GM23338 (cell line): ENCODE measurements around the gene SNCB. TPM values are rescaled to one million over a fixed set of nuclear protein-coding genes. Genes with fewer than 3 reads are reported as not detected.

Source experiments
- ATAC-seq: fragments of 200-7000 bp; cut with Tn5 transposase; 3 replicates; pipeline ENCODE4 v1.9.1; 2020
- DNase-seq: peaks from one replicate; pipeline ENCODE4 v3.0.0-alpha.2; 2015; ENCODE audit warnings: low spot score
- H2AFZ ChIP-seq: fragments of 200-600 bp; sonication (generic); 2 replicates; pipeline ENCODE4 v1.8.0; 2016; ENCODE audit warnings: antibody characterized with exemption, mild to moderate bottlenecking, moderate library complexity
- H3F3A ChIP-seq: fragments of 200-600 bp; sonication (generic); replicated peaks from 2 replicates; pipeline ENCODE4 v1.8.0; 2017; ENCODE audit warnings: antibody characterized with exemption, mixed run types, low read depth
- H3K27ac ChIP-seq: fragments of 200-600 bp; sonication (generic); 2 replicates; pipeline ENCODE4 v1.6.1; 2016; ENCODE audit warnings: low read depth
- H3K27me3 ChIP-seq: fragments of 200-600 bp; sonication (generic); 2 replicates; pipeline ENCODE4 v1.8.0; 2016; ENCODE audit warnings: mild to moderate bottlenecking, mixed run types, moderate library complexity; ENCODE audit not compliant: insufficient read depth
- H3K36me3 ChIP-seq: fragments of 200-600 bp; sonication (generic); 2 replicates; pipeline ENCODE4 v1.8.0; 2016; ENCODE audit warnings: mild to moderate bottlenecking; ENCODE audit not compliant: insufficient read depth
- H3K4me1 ChIP-seq: fragments of 200-600 bp; sonication (generic); 2 replicates; pipeline ENCODE4 v1.8.0; 2016; ENCODE audit warnings: mild to moderate bottlenecking, moderate library complexity; ENCODE audit not compliant: insufficient read depth
- H3K4me2 ChIP-seq: fragments of 200-600 bp; sonication (generic); 2 replicates; pipeline ENCODE4 v1.7.1; 2017; ENCODE audit warnings: mixed run types
- H3K4me3 ChIP-seq: fragments of 200-600 bp; sonication (generic); 2 replicates; pipeline ENCODE4 v1.6.1; 2016; ENCODE audit warnings: mixed run types
- H3K79me2 ChIP-seq: fragments of 200-600 bp; sonication (generic); replicated peaks from 2 replicates; pipeline ENCODE4 v1.8.0; 2017; ENCODE audit warnings: mild to moderate bottlenecking; ENCODE audit not compliant: insufficient read depth
- H3K9me2 ChIP-seq: fragments of 200-600 bp; sonication (generic); 2 replicates; pipeline ENCODE4 v1.8.0; 2017; ENCODE audit not compliant: insufficient read depth
- H4K20me1 ChIP-seq: fragments of 200-600 bp; sonication (generic); replicated peaks from 2 replicates; pipeline ENCODE4 v1.8.0; 2017; ENCODE audit warnings: mild to moderate bottlenecking; ENCODE audit not compliant: insufficient read depth
- H3K27ac Mint-ChIP-seq: 2 replicates; pipeline ENCODE4 v1.8.0; 2020; ENCODE audit warnings: inconsistent platforms, mild to moderate bottlenecking, moderate library complexity, mixed read lengths
- H3K27me3 Mint-ChIP-seq: 3 replicates; pipeline ENCODE4 v1.8.0; 2022; ENCODE audit warnings: low read depth, mild to moderate bottlenecking, moderate library complexity, mixed read lengths, inconsistent platforms; ENCODE audit not compliant: insufficient read depth, poor library complexity
- H3K36me3 Mint-ChIP-seq: 3 replicates; pipeline ENCODE4 v1.8.0; 2021; ENCODE audit warnings: low read depth, mild to moderate bottlenecking, inconsistent platforms, moderate library complexity, mixed read lengths
- H3K4me1 Mint-ChIP-seq: 3 replicates; pipeline ENCODE4 v1.8.0; 2020; ENCODE audit warnings: mild to moderate bottlenecking, inconsistent platforms, mixed read lengths
- H3K4me3 Mint-ChIP-seq: 3 replicates; pipeline ENCODE4 v1.8.0; 2021; ENCODE audit warnings: moderate library complexity, mild to moderate bottlenecking, inconsistent platforms, mixed read lengths
- H3K9me3 Mint-ChIP-seq: 3 replicates; pipeline ENCODE4 v1.8.0; 2020; ENCODE audit warnings: moderate library complexity, mild to moderate bottlenecking, inconsistent platforms, mixed read lengths
- EZH2 ChIP-seq: fragments of 200-600 bp; sonication (generic); IDR thresholded peaks from one replicate; pipeline ENCODE4 v1.8.0; 2017; ENCODE audit warnings: antibody characterized with exemption, mild to moderate bottlenecking, low read depth; ENCODE audit not compliant: unreplicated experiment
- JUNB ChIP-seq: IDR thresholded peaks from one replicate; pipeline ENCODE4 v1.6.1; 2016; ENCODE audit warnings: antibody characterized with exemption; ENCODE audit not compliant: unreplicated experiment
- POLR2AphosphoS5 ChIP-seq: IDR thresholded peaks from 2 replicates; pipeline ENCODE4 v1.6.1; 2016; ENCODE audit warnings: antibody characterized with exemption, low read depth
- STAT1 ChIP-seq: IDR thresholded peaks from one replicate; pipeline ENCODE4 v1.6.1; 2016; ENCODE audit warnings: antibody characterized with exemption; ENCODE audit not compliant: unreplicated experiment
- ZNF331 ChIP-seq: fragments of 250-450 bp; sonication (Bioruptor Pico); IDR thresholded peaks from 2 replicates; pipeline ENCODE4 v1.5.0; 2020; ENCODE audit warnings: low read depth, mild to moderate bottlenecking, moderate library complexity
- polyA plus RNA-seq: library from polyadenylated mRNA; unstranded; fragments of >200 nt; fragmentation: Nextera tagmentation; extraction: Ambion mirVana; gene quantifications from 2 replicates; pipeline ENCODE4 v1.2.1, GENCODE V29; 2016
- total RNA-seq: library from RNA; depleted of rRNA; stranded (reverse); fragments of >200 nt; shearing (Covaris generic); gene quantifications from 2 replicates; pipeline ENCODE4 v1.2.3, GENCODE V29; 2014
- TF ChIP-seq, protein P1 (sequence below): fragments of 250-450 bp; sonication (Bioruptor Pico); IDR thresholded peaks from 2 replicates; pipeline ENCODE4 v1.5.0; 2020; ENCODE audit warnings: mild to moderate bottlenecking, moderate library complexity

Gene SNCB
- total and polyA plus RNA-seq, 2 experiments from 2014 or later = 3.6 to 13.5 TPM

DNA sequence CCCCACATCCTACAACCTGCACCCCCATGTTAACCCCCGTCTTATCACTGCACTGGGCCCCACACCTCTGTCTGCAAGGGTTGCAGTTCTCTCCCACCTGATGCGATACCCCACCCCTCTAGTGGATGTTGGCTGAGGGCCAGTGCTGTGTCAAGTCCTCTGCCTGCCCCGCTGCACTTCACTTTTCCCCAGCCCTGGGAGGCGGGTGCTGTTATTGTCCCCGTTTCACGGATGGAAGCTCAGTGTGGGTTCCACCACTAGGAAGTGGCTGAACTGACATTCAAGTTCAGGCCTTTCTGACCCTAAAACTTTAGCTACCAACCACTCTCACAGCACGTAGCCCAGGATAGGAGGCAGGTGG, 3.5 kb downstream of the SNCB start (continued):
- TF ChIP-seq, protein P1, sequence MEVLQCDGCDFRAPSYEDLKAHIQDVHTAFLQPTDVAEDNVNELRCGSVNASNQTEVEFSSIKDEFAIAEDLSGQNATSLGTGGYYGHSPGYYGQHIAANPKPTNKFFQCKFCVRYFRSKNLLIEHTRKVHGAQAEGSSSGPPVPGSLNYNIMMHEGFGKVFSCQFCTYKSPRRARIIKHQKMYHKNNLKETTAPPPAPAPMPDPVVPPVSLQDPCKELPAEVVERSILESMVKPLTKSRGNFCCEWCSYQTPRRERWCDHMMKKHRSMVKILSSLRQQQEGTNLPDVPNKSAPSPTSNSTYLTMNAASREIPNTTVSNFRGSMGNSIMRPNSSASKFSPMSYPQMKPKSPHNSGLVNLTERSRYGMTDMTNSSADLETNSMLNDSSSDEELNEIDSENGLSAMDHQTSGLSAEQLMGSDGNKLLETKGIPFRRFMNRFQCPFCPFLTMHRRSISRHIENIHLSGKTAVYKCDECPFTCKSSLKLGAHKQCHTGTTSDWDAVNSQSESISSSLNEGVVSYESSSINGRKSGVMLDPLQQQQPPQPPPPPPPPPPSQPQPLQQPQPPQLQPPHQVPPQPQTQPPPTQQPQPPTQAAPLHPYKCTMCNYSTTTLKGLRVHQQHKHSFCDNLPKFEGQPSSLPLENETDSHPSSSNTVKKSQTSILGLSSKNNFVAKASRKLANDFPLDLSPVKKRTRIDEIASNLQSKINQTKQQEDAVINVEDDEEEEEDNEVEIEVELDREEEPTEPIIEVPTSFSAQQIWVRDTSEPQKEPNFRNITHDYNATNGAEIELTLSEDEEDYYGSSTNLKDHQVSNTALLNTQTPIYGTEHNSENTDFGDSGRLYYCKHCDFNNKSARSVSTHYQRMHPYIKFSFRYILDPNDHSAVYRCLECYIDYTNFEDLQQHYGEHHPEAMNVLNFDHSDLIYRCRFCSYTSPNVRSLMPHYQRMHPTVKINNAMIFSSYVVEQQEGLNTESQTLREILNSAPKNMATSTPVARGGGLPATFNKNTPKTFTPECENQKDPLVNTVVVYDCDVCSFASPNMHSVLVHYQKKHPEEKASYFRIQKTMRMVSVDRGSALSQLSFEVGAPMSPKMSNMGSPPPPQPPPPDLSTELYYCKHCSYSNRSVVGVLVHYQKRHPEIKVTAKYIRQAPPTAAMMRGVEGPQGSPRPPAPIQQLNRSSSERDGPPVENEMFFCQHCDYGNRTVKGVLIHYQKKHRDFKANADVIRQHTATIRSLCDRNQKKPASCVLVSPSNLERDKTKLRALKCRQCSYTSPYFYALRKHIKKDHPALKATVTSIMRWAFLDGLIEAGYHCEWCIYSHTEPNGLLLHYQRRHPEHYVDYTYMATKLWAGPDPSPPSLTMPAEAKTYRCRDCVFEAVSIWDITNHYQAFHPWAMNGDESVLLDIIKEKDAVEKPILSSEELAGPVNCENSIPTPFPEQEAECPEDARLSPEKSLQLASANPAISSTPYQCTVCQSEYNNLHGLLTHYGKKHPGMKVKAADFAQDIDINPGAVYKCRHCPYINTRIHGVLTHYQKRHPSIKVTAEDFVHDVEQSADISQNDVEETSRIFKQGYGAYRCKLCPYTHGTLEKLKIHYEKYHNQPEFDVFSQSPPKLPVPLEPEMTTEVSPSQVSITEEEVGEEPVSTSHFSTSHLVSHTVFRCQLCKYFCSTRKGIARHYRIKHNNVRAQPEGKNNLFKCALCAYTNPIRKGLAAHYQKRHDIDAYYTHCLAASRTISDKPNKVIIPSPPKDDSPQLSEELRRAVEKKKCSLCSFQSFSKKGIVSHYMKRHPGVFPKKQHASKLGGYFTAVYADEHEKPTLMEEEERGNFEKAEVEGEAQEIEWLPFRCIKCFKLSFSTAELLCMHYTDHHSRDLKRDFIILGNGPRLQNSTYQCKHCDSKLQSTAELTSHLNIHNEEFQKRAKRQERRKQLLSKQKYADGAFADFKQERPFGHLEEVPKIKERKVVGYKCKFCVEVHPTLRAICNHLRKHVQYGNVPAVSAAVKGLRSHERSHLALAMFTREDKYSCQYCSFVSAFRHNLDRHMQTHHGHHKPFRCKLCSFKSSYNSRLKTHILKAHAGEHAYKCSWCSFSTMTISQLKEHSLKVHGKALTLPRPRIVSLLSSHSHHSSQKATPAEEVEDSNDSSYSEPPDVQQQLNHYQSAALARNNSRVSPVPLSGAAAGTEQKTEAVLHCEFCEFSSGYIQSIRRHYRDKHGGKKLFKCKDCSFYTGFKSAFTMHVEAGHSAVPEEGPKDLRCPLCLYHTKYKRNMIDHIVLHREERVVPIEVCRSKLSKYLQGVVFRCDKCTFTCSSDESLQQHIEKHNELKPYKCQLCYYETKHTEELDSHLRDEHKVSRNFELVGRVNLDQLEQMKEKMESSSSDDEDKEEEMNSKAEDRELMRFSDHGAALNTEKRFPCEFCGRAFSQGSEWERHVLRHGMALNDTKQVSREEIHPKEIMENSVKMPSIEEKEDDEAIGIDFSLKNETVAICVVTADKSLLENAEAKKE = no peak
- no peak for TF ChIP-seq EZH2
- TF ChIP-seq STAT1 = no peak

DNA sequence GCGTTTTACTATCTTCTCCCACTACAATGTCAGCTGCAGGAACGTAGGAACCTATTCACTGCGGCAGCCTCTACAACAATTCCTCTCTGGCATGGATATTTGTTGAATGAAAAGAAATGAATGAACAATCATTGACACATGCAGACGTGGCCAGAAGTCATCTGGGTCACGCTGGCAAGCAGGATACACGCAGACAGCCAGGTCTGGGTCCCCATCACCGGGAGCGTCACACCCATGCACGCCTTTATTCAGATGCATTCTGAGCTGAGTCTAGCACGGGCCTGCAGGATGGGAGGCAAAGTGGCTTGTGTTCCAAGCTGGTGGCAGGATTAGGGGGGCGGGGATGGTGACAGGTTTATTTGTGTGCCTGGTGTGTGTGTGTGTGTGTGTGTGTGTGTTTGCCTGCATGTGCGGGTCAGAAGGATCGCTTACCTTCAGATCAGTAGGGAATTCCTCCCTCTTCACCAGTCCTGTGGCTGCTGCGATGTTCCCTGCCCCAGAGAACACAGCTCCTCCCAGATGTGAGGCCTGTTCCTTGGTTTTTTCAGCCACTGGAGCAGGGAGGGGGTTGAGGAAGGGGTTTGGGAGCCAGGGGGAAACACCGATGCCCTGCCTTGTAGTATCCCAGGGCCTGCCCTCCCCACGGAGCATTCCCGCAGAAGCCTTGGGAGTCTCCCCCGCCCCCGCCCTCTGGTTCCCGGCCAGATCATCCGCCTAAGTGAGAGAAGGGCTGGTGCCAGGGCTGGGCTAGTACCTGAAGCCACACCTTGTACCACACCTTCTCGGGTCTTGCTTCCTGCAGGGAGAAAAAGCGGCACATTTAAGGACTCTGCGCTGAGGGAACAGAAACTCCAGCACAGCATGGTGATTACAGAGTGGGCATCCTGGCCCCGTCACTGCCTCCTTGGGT, 4.1 kb downstream of the SNCB start:
- Histone ChIP-seq H3K9me2 (no peaks in the 10 kb centered on the region), H3K27ac (no peak overlapping the region), H3K4me3 (no peak overlapping the region), H3F3A (peaks cover 5% of the 10 kb centered on the region; the same call in 1 of the 2 replicates), H3K36me3 (no peaks in the 10 kb centered on the region), H2AFZ (no peak overlapping the region), H3K27me3 (peaks cover 31% of the 10 kb centered on the region), H3K4me2 (no peak overlapping the region), H4K20me1 (peaks cover 6% of the 10 kb centered on the region; the same call in 1 of the 2 replicates), H3K79me2 (no peaks in the 10 kb centered on the region), H3K4me1 (peaks cover 13% of the 10 kb centered on the region)
- H3K27ac Mint-ChIP-seq = no peak overlapping the region
- H3K4me3 Mint-ChIP-seq = no peak overlapping the region; the same call in 2 of the 3 replicates
- peaks cover 31% of the 10 kb centered on the region for H3K4me1 Mint-ChIP-seq
- peaks cover 36% of the 10 kb centered on the region for H3K27me3 Mint-ChIP-seq
- no peak for DNase-seq
- ATAC-seq = no peak
- no peaks in the 10 kb centered on the region for H3K36me3 Mint-ChIP-seq
- H3K9me3 Mint-ChIP-seq = no peaks in the 10 kb centered on the region; the same call in 2 of the 3 replicates
- TF ChIP-seq JUNB = no peak
- TF ChIP-seq, protein P1 = no peak
- no peak for TF ChIP-seq EZH2
- TF ChIP-seq POLR2AphosphoS5 = no peak
- no peak for TF ChIP-seq ZNF331 (CRISPR knock-in tag)
